Effector memory CD4-positive, alpha-beta T cell (primary cell): ENCODE results near the gene CHRNB4.
"Not testable (repeated sequence)": the region's sequence is repeated elsewhere in the genome, so short reads cannot be mapped to it uniquely, and the experiment has no call there.

Experiments
- DNase-seq, 3 donors: peaks; one replicate each; pipeline ENCODE4 v3.0.0-alpha.2; 2020
- H3K27ac ChIP-seq: 2 replicates; pipeline ENCODE4 v1.7.0; 2013; ENCODE audit warnings: mild to moderate bottlenecking, low read length, moderate library complexity; ENCODE audit not compliant: insufficient read depth, poor library complexity, severe bottlenecking
- H3K27me3 ChIP-seq: replicated peaks from 2 replicates; pipeline ENCODE4 v1.7.0; 2013; ENCODE audit warnings: mild to moderate bottlenecking, low read length; ENCODE audit not compliant: insufficient read depth, control insufficient read depth, poor library complexity, severe bottlenecking
- H3K36me3 ChIP-seq: 2 replicates; pipeline ENCODE4 v1.7.0; 2013; ENCODE audit warnings: mild to moderate bottlenecking, low read length, moderate library complexity; ENCODE audit not compliant: control insufficient read depth, insufficient read depth
- H3K4me1 ChIP-seq: 2 replicates; pipeline ENCODE4 v1.7.0; 2013; ENCODE audit warnings: low read length, mild to moderate bottlenecking; ENCODE audit not compliant: control insufficient read depth, insufficient read depth, poor library complexity, severe bottlenecking
- H3K4me3 ChIP-seq: 2 replicates; pipeline ENCODE4 v1.7.0; 2013; ENCODE audit warnings: low read length, low read depth, mild to moderate bottlenecking; ENCODE audit not compliant: insufficient read depth, poor library complexity, severe bottlenecking
- H3K9me3 ChIP-seq: 2 replicates; pipeline ENCODE4 v1.7.0; 2013; ENCODE audit warnings: mild to moderate bottlenecking, low read length, moderate library complexity; ENCODE audit not compliant: control insufficient read depth
- total RNA-seq, 3 donors: gene quantifications; one replicate each; lab custom pipeline; 2026; lab: John Stamatoyannopoulos, UW

The CHRNB4 gene
- total RNA-seq = 0 reads per million in 3 donors

GRCh38 chr15:78641102-78641748 lies at the start of gene CHRNB4:
Gene CHRNB4, minus strand, starts transcription at chr15:78641210. Its CDS starts 77 bp downstream, at chr15:78641133.
- Histone ChIP-seq H3K9me3 (no peaks in the 10 kb centered on the region), H3K27me3 (peaks cover 10% of the 10 kb centered on the region), H3K4me3 (peak within 1 kb of the TSS; percentile 46), H3K27ac (no peak within 1 kb of the TSS), H3K4me1 (peaks cover 10% of the 10 kb centered on the region), H3K36me3 (no peaks in the 10 kb centered on the region)
- no peak for DNase-seq

GRCh38 chr15:78689626-78690025 lies 48.6 kb upstream of the CHRNB4 start:
- no peak overlapping the region for H3K27ac ChIP-seq
- no peak for DNase-seq
- H3K27me3 ChIP-seq = no peaks in the 10 kb centered on the region
- no peaks in the 10 kb centered on the region for H3K36me3 ChIP-seq
- no peaks in the 10 kb centered on the region for H3K9me3 ChIP-seq
- H3K4me1 ChIP-seq = no peaks in the 10 kb centered on the region
- H3K4me3 ChIP-seq = no peak overlapping the region

- H3K9me3 ChIP-seq = no peaks in the 10 kb centered on the region
- no peak for DNase-seq
- H3K27me3 ChIP-seq = no peaks in the 10 kb centered on the region
- no peaks in the 10 kb centered on the region for H3K4me1 ChIP-seq
- H3K27ac ChIP-seq = no peak overlapping the region
- H3K4me3 ChIP-seq = no peak overlapping the region
- no peaks in the 10 kb centered on the region for H3K36me3 ChIP-seq
Measured at GRCh38 chr15:78685925-78686324, 44.9 kb upstream of the CHRNB4 start.

- Histone ChIP-seq H3K4me3 (no peak overlapping the region), H3K4me1 (no peaks in the 10 kb centered on the region), H3K27ac (no peak overlapping the region), H3K9me3 (no peaks in the 10 kb centered on the region), H3K27me3 (no peaks in the 10 kb centered on the region), H3K36me3 (no peaks in the 10 kb centered on the region)
- no peak for DNase-seq
Measured at GRCh38 chr15:78685159-78685921, 44.3 kb upstream of the CHRNB4 start.

GRCh38 chr15:78684657-78685056 lies 43.6 kb upstream of the CHRNB4 start:
- no peaks in the 10 kb centered on the region for H3K36me3 ChIP-seq

GRCh38 chr15:78683599-78683998 lies 42.6 kb upstream of the CHRNB4 start:
- not testable (repeated sequence) for H3K27me3 ChIP-seq, H3K4me1 ChIP-seq, DNase-seq, H3K4me3 ChIP-seq, H3K9me3 ChIP-seq, H3K27ac ChIP-seq, H3K36me3 ChIP-seq

More at GRCh38 chr15:78684657-78685056, 43.6 kb upstream of the CHRNB4 start:
- no peak for DNase-seq
- Histone ChIP-seq H3K27ac (no peak overlapping the region), H3K9me3 (no peaks in the 10 kb centered on the region), H3K4me1 (no peaks in the 10 kb centered on the region), H3K4me3 (no peak overlapping the region), H3K27me3 (no peaks in the 10 kb centered on the region)

- no peak overlapping the region for H3K4me3 ChIP-seq
- H3K27me3 ChIP-seq = no peaks in the 10 kb centered on the region
- H3K36me3 ChIP-seq = no peaks in the 10 kb centered on the region
- no peaks in the 10 kb centered on the region for H3K4me1 ChIP-seq
- DNase-seq = no peak
- no peak overlapping the region for H3K27ac ChIP-seq
- no peaks in the 10 kb centered on the region for H3K9me3 ChIP-seq
Measured at GRCh38 chr15:78682693-78683410, 41.8 kb upstream of the CHRNB4 start.

GRCh38 chr15:78682004-78682651 lies 41.1 kb upstream of the CHRNB4 start:
- Histone ChIP-seq H3K4me1 (no peaks in the 10 kb centered on the region), H3K27me3 (no peaks in the 10 kb centered on the region), H3K9me3 (no peaks in the 10 kb centered on the region), H3K27ac (no peak overlapping the region), H3K36me3 (no peaks in the 10 kb centered on the region), H3K4me3 (no peak overlapping the region)
- DNase-seq = no peak

- H3K36me3 ChIP-seq = no peaks in the 10 kb centered on the region
- no peaks in the 10 kb centered on the region for H3K4me1 ChIP-seq
- no peak for DNase-seq
- H3K27ac ChIP-seq = no peak overlapping the region
- H3K4me3 ChIP-seq = no peak overlapping the region
- no peaks in the 10 kb centered on the region for H3K27me3 ChIP-seq
- no peaks in the 10 kb centered on the region for H3K9me3 ChIP-seq
Measured at GRCh38 chr15:78681281-78682003, 40.4 kb upstream of the CHRNB4 start.
